Measurements from ENCODE around the gene STARD3NL.
"Not testable (repeated sequence)": the region's sequence is repeated elsewhere in the genome, so short reads cannot be mapped to it uniquely, and the experiment has no call there.

STARD3NL gene

DNA sequence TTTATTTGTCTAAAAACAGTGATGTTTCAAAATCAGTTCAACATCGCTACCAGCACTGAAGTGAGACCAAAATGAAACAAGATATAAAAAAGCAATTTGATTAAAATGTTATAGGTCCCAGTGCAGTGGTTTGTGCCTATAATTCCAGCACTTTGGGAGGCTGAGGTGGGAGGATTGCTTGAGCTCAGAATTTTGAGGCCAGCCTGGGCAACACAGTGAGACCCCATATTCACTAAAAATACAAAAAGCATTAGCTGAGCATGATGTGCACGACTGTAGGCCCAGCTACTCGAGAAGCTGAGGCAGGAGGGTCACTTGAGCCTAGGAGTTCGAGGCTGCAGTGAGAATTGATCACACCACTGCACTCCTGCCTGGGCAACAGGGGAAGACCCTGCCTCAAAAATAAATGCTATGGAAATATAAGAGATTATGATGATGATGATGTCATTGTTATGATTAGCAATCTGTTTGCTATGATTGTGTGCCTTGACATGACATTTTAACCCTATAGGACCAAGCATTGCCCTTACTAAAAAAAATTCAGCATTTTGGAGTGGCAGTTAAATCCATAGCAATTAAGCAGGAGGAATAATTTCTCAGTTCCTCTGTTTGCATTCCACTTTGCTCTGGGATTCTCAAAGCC lies 91.8 kb downstream of the STARD3NL start:
- DNase-seq (ENCODE audit: low spot score): not testable (repeated sequence)

DNA sequence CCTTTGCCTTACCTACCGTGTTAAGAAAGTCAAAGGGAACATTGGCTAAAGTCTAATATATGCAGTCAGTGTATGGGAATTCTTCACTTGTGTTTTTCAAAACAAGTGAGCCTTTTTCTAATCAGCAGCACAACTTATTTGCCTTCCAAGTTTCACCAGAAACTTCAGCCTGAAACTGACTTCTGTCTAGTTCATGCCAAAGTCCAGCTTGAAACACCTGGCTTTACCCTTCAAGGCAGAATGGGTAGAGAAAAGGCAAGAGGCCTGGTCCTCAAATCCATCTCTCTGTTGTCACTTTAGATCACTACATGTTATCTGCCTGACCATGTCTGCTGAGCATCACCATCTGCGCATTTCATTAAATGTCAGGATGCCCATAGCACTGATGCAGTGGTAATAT lies 92.4 kb downstream of the STARD3NL start:
- DNase-seq (ENCODE audit: low spot score): not testable (repeated sequence)

DNA sequence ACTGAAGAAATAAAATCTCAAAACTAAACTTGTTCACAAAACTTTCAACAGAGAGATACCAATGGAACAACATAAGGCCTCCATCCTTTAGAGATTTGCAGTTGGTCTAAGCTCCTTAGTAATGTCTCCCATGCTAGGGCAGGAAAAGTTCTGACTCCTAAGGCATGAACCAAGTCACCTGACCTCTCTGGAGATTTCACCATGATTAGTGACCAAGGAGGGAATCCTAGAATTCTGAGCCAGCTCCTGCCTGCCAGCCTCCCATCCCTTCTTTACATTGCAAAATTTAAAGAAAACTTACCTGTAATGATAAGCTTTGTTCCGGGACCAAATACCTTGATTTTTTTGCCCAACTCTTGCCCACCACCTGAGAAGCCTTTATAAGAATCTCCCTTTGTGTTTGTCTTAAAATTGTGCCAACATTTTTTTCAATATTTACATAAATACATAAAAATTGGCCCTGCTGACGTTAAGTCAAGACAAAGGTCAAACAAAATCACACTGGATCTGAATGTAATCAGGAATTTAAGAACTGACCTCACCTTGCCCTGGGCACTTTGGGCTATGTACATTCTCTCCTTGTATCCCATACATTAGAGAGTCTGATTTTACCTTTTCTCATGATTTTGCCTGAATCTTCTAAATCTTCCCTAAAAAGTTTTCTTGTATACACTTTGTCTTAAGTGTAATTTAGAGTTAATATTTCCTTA lies 95.4 kb downstream of the STARD3NL start, which contains the start of gene TARP:
TARP (minus strand) TSS at position 351 of the 710 bp plus-strand sequence.
- DNase-seq (ENCODE audit: low spot score): no peak

DNA sequence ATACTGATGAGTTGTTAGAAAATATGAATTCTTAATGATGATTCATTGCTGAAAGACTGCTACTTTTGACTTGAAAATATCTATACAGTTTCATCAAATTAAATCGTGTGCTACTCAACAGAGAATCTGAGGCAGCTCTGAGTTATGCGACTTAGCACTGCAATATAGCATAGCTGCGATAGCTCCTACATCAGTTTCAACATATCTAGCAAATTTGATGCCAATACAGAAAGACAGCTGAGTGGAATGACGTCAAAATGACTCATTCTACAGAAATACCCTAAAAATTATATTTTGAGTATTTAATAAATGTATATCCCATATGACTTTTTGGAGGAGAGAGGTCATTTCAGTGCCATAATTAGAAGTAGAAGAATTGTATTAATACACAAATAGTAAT lies 96.4 kb downstream of the STARD3NL start:
- no peak for DNase-seq (ENCODE audit: low spot score)

DNA sequence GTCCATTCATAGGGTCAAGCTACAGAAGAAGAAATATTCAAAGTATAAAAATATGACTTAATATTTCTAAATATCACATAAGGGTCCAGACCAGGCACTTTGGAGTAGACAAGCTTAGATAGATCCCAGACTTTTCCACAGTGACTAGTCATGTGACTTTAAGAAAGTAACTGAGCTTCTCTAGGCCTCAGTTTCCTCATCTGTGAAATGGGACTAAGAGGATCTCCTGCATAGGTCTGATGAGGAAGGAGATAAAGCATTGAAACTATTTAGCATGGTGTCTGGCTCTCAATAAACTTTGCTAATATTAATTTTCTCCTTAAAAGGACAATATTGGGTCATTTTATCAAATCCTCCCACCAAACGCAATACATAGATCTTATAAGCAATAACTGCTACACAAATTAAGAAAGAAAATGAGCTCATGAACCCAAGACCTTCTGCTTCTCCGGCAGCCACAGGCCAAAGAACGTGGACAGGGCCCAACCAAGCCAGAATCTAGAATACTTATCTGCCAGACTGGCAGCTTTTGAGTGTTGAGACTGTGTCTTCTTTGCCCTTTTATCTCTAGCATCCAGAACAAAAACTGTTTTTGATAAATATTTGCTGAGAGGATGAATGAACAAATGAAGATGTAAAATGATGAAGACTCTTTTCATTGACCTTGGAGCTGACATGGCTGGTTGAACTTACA lies 97.0 kb downstream of the STARD3NL start:
- no peak for DNase-seq (ENCODE audit: low spot score)

DNA sequence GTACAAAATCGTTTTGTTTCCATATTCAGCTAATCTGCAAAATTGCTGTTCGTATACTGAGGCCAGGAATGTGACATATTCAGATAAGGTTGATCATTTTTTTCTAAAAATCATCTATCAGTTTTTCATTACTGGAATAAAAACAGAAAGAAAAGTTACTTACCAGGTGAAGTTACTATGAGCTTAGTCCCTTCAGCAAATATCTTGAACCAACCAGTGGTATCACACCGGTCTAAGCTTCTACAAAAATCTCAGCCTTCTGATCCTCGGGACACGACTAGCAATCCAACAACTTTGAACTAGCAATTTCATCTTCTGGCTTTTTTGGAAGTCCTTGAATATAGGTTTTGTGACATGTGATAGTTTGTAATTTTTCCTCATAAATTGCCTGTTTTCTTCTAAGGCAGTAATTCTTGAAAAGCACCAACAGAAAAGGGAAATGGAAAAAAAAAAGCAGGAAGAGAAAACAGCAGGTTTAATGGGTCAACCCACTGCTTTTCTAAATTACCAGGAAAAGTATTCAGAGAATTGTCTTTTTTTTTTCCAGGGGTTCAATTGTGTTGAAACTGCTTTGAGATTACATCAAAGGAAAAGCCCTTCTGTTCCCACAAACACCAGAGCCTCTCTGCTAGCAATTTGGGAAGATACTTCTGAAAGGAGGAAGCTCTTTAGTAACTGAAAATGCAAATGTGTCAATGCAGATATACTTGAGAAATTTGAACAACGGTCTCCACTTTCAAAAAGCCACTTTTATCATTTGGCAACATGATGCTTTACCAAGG lies 98.2 kb downstream of the STARD3NL start:
- no peak for DNase-seq (ENCODE audit: low spot score)

DNA sequence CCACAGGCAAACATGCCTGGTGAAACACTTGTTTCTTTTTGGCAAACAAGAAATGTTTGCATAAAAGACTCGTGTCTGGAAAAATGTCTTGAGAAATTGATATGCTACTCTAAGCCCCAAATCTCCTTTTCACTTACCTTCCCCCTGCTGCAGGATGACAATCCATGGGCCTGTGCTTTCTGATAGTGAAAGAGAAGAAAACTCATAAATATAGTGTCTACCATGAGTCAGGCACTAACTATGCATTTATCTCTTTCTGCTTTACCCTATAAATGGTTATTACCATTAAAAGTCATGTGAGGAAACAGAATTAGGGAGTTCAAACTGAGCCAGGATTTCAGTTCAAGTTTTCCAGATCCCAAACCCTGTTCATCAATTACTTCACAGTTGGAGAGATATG lies 102.0 kb downstream of the STARD3NL start:
- no peak for DNase-seq (ENCODE audit: low spot score)

All from left forelimb (tissue), 1 donor.